GM21390 (cell line): Measurements from ENCODE around the gene MAPK8IP3.
"Not testable (repeated sequence)": the region's sequence is repeated elsewhere in the genome, so short reads cannot be mapped to it uniquely, and the experiment has no call there.

ENCODE experiments used
- ATAC-seq: cut with Tn5 transposase; IDR thresholded peaks from one replicate; pipeline ENCODE4 v1.9.1; 2021; ENCODE audit not compliant: unreplicated experiment

MAPK8IP3 gene

DNA sequence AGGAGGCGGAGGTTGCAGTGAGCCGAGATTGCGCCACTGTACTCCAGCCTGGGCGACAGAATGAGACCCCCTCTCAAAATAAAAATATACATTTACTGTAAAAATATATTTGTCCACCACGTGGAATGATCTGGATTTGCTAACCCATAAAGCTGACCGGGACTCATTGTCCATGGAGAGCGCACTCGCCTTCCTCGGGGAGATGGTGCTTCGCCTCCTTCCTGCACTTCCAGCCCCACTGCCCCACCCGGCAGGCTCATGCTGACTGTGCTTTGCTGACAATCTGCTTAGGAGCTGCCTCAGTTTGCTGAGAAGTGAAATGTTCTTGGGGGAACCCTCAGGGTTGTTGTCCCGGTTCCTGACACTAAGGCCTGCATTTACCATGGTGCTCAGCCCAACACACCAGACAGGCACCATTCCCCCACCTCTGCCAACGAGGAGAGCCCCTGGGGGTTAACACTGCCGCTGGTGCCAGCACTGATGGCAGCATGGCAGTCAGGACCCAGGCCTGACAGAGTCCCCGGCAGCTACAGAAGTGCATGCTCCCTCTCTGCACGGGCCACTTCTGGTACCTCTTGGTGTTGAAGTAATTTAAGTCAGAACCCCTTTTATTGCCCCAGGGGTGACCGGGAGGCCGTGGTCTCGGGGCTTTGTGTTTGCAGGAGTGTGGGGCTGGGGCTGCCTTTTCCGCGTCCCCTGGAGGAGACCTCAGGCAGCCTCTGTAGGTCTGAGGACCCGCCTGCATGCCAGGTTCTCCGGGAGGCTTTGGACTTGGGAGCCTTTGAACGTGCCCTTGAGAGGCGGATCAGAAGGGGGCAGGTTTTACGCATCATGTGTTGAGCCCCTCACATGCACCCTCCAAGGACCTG lies 79.2 kb downstream of the MAPK8IP3 start:
- no peak for ATAC-seq

GRCh38 chr16:1785846-1786170 lies 79.8 kb downstream of the MAPK8IP3 start:
- no peak for ATAC-seq

DNA sequence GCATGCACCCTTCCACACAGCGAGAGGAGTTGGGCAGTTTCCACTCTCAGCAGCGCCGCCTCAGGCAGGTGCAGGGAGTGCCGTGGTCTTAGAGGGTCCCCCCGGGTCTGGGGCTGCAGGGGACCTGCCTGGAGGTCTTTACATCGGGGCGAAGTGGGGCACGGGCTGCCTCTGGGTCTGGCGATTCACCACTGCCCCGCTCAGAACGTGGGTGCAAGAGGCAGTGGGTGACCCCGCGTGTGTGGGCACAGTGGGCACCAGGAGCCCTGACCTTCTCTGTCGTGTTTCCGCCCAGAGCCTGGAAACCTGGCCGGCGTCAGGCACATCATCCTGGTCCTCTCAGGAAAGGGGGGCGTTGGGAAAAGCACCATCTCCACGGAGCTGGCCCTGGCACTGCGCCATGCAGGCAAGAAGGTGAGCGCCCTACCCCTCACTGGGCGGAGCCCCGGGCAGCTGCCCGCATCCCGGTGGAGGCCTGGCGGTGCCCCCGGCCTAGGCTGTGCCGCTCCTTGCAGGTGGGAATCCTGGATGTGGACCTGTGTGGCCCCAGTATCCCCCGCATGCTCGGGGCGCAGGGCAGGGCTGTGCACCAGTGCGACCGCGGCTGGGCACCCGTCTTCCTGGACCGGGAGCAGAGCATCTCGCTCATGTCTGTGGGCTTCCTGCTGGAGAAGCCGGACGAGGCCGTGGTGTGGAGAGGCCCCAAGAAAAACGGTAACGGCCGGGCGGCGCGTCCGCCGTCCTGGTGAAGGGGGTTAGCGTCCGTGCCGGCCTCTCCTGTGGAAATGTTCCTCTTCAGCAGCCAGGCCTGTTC lies 80.5 kb downstream of the MAPK8IP3 start:
- ATAC-seq, result no peak

GRCh38 chr16:1787056-1787321 lies 81.0 kb downstream of the MAPK8IP3 start:
- no peak for ATAC-seq

- no peak for ATAC-seq
These were observed 81.5 kb downstream of the MAPK8IP3 start for GRCh38 chr16:1787322-1788094.

GRCh38 chr16:1788095-1788707 lies 82.2 kb downstream of the MAPK8IP3 start:
- no peak for ATAC-seq

- no peak for ATAC-seq
These were observed 82.7 kb downstream of the MAPK8IP3 start for GRCh38 chr16:1788708-1789100.

- no peak for ATAC-seq
These were observed 83.6 kb downstream of the MAPK8IP3 start for GRCh38 chr16:1789643-1790045.

DNA sequence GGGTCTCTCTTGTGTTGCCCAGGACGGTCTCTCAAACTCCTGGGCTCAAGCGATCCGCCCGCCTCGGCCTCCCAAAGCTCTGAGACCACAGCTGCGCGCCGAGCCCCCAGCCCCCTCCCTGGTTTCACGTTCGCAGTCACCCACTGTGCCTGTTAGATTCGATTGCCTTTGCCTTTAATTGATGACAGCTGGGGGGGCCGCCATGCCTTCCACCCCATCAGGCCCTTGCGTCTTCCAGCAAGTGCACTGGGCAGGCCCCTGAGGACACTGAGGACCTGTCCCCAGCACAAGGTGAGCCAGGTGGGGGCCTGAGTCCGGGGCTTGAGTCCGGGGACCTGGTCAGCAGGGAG lies 84.2 kb downstream of the MAPK8IP3 start:
- no peak for ATAC-seq

GRCh38 chr16:1790611-1791255 lies 84.7 kb downstream of the MAPK8IP3 start:
- ATAC-seq, result no peak

GRCh38 chr16:1791256-1791942 lies 85.4 kb downstream of the MAPK8IP3 start:
- ATAC-seq, result no peak

DNA sequence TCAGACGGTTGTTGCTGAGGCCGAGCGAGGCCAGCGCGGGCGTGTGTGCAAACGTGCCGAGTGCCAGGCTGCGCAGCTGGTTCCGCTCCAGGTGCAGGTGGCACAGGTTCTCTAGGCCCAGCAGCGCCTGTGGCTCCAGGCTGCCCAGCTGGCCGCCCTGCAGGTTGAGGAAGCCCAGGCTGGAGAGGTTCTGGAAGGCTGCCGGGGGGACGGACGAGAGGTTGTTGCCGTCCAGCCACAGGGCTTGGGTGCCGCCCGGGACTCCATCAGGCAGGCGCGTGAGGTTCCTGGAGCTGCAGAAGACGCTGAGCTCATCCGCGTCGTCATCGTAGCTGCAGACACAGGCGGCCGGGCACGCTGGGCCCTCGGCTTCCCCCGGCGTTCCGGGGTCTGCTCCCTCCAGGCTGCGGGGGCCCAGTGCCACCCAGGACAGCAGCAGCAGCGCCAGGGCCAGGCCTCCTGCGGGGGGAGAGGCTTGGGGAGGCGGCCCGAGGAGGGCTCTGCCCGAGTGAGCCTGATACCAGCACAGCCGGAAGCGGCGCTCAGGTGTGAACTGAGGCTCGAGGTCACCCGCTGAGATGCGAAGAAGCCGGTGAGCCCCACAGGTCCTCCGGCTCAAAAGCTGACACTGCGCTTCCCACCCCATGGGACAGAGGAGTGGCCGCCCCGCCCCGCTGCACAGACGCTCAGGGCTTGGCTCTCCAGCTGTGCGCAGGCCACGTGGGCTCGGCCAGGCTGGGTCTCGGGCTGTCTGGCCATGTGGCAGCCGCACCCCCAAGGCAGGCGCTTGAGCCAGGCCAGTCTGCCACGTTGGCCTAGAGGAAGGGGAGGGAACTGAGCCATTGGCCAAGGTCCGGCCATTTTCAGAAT lies 86.2 kb downstream of the MAPK8IP3 start:
- no peak for ATAC-seq

- ATAC-seq, result no peak
These were observed 87.0 kb downstream of the MAPK8IP3 start for GRCh38 chr16:1792836-1793577.

DNA sequence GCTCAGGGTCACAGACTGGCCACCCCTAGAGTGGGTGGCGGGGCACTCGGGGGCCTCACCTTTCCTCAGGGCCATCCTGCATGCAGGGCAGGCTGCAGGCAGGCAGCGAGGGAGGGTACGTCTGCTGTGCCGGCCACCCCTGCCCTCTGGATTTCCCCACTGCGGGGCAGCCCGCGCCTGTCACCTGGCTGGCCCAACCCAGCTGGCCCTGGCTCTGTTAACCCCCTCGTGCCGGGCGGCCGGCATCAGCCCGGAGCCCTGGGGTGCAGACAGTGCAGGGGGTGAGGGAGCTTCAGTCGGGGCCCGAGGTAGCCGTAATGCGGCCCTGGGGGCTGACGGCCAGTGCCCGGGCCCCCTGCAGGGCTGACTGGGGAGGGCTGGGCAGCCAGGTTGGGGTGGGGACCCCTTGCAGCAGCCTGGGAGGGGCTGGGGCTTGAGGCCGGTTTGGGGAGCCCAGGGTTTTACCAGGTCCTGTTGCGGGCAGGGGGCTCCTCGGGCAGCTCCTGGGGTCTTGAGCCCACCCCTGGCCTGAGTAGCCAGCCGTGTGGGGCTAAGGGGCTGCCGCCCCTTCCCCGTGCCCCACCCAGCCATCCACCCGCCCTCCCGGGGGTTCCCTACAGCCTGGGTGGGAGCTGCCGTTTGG lies 87.7 kb downstream of the MAPK8IP3 start, which contains the start of gene IGFALS:
Gene IGFALS, minus strand, starts transcription at position 128 of the 643 bp plus-strand sequence. Its CDS starts 53 bp downstream, at position 75.
- no peak for ATAC-seq

GRCh38 chr16:1794221-1794871 lies 88.4 kb downstream of the MAPK8IP3 start:
- no peak for ATAC-seq

DNA sequence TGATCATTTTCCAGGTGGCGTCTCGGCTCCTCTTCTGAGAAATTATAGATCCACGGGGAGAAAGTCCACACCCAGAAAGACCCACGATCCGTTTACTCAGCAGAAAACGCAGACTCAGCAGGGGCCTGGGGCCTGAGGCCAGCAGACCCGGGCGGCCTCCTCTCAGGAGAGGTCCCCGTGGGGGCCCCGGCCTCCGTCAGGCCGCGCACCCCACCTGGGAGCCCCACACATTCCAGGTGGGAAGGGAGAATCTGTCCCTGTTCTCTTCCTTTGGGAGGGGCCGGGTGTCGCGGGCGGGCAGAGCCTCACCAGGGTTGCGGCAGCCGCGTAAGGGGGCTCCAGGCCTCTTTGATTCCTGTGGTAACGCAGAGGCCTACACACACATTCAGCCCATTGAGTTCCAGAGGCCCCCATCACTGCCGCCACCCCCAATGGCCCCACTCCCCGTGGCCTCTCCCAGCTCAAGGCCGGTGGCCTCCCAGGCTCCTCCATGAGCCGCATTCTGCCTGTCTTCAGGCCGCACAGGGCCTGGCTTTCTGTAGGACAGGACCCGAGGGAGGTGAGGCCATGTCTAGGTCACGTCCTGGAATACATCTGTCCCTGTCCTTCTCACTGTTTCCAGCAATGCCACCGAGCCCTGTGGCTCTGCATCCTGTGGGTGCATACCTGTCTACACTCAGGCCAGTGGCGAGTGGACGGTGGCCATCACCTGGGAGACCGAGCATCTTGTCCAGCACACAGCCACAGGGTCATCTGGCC lies 89.1 kb downstream of the MAPK8IP3 start:
- ATAC-seq, result no peak

GRCh38 chr16:1799263-1799662 lies 93.3 kb downstream of the MAPK8IP3 start:
- ATAC-seq, result not testable (repeated sequence)
